GM21526 (cell line): ENCODE data around the gene SLCO3A1.

Source experiments
- ATAC-seq: cut with Tn5 transposase; IDR thresholded peaks from one replicate; pipeline ENCODE4 v1.9.1; 2021; ENCODE audit warnings: moderate library complexity; ENCODE audit not compliant: unreplicated experiment, low FRiP score

SLCO3A1 gene

DNA sequence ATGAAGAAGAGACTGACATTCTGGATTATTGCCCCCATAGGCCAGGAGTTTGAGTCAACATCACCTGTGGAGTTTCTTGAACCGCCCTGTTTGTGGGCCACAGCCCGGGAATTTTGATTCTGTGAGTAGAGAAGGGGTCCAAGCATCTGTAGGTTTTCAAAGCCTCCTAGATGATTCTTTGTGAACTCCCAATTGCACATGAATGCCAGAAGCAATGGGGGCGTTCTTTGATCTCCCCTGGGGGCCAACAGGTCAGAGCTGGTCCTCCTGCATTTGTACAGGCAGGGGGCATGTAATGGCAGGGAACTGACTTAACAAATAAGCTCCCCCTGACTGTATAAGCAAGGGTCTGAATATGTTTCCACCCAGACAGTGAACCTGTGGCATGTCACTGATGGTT, 260.3 kb downstream of the SLCO3A1 start:
- no peak for ATAC-seq

DNA sequence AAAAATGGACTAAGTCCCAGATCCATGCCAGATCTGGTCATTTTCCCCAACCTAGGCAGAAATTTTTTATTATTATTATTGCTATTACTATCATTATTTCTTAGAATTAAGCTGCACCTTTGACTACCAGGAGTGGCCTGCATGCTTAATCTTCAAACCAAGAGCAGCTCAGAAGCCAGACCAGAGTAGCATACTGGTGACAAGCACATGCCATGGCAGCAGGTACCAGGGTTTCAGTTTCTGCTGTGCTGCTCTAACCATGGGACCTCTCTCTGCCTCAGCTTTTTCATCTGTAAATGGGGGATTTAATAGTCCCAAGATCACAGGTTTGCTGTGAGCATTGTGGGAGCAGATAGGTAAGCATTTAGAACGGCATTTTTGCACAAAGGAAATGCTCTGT, 262.3 kb downstream of the SLCO3A1 start:
- no peak for ATAC-seq

GRCh38 chr15:92116330-92116729, 262.8 kb downstream of the SLCO3A1 start:
- ATAC-seq, result no peak

DNA sequence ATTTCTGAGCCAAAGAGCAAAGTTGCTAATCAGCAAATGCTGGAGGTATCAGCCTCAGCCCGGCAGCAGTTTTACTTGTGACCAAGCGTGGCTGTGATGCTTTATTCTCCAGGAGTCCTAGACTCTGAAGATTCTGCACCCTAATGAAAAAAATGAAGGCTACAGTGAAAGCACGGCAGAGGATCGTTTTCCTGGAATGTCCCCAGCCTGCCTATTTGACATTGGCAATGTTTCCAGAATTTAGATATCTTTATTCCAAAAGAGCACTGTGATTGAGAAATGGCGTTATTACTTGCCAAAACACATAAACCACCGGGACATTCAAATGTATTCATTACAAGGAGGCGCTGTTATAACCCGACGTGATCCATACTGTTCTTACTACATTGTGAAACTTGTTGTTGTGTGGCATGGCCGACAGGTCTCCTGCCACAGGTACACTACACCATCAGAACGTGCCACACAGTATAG, 263.8 kb downstream of the SLCO3A1 start:
- no peak for ATAC-seq

GRCh38 chr15:92118162-92118935, 264.8 kb downstream of the SLCO3A1 start:
- no peak for ATAC-seq

DNA sequence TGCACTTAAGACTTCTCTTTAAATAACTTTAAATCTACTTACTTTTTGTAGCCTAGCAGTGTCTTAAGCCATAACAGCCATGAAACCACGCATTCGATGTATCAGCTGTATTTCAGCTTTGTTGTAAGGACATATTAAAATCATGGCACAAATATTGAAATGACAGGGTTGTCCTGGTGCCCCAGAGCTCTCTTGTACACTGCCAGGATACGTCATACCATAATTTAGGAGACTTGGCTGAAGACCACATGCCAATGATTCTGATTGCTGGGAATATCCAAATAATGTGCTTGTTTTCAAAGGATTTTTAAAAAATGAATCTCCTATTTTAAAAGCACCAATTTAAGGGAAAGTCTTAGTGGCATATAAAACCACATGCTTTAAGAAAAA, 265.4 kb downstream of the SLCO3A1 start:
- ATAC-seq, result no peak

DNA sequence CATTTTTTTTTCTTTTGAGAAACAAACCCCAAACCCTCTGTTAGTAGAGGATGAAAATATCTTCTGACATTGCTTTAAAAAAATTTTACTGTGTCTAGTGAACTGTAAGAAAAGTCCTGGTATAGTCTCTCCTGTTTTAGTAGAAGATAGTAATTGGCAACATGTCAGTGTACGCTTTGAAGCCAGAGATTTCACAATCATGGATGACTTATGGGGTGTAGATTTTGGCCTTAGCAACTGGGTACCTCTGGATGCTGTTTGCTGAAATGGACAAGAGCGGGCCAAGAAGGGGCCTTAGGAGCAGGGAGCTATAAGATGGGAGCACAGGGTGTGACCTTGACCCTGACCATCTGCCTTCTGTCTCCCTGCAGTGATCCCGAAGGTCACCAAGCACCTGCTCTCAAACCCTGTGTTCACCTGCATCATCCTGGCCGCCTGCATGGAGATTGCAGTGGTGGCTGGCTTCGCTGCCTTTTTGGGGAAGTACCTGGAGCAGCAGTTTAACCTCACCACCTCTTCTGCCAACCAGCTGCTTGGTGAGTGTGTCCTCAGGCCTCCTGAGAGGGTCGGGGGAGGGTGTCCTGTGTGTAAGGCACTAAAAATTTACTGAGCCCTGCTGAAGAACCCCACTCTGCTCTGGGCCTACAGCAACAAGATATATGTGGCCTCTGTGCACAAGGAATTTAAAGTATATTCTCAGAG, 266.7 kb downstream of the SLCO3A1 start:
- ATAC-seq, result no peak

- no peak for ATAC-seq
Measured at GRCh38 chr15:92121047-92121446, 267.5 kb downstream of the SLCO3A1 start.

- ATAC-seq, result no peak
Measured at GRCh38 chr15:92122259-92122658, 268.8 kb downstream of the SLCO3A1 start.

GRCh38 chr15:92123962-92124656, 270.6 kb downstream of the SLCO3A1 start:
- ATAC-seq, result no peak

DNA sequence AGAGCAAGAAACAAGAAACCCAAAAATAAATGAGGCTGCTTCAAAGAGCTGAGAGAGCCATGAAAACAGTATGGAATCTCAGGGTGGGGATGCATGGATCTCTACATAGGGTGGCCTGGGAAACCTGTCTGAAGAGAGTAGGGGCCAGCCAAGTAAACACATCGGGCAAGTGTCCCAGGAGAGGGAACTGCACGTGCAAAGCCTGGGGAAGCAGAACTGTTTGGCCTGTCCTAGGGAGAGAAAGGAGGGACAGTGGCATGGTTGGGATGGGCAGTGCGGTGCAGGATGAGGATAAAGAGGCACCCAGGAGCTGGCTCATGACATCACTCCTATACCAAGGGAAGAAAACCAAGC, 271.1 kb downstream of the SLCO3A1 start:
- ATAC-seq, result no peak

DNA sequence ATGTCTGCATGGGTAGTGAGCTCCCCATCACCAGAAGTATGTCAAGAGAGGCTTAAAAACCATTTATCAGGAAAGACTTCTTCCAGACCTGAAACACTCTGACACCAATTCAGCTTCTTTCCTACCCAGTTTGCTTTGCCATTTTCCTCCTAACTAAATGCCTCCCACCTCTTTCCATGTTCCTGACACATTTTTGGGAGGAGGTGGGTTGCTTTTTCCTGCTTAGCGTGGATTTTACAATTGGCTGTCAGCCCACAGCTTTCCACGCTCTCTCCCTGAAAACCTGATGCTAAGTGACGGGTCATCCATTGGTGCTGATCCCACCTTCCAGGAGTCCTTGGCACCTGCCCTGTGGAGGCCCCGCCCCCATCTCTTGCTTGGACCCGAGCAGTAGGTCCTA, 275.3 kb downstream of the SLCO3A1 start:
- ATAC-seq, result no peak

GRCh38 chr15:92130244-92130643, 276.7 kb downstream of the SLCO3A1 start:
- ATAC-seq, result no peak

DNA sequence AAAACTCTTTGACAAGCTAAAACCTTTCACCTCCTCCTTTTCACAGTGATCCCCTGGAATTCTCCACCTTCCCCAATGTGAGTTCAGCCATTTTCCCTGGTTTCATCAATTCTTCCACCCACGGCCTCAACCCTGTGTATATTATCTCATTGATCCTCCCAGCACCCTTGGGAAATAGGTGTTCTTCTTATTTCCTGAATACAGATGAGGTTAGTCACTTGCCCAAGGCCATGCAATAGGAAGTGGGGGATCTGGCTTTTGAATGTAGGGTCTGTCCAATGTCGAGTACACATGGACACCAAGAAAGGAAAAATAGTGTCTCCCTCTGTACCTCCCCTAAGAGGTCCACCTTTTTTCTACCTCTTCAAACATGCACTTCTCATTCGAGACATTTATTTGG, 277.4 kb downstream of the SLCO3A1 start:
- ATAC-seq, result no peak

GRCh38 chr15:92132982-92133755, 279.7 kb downstream of the SLCO3A1 start:
- ATAC-seq, result no peak

GRCh38 chr15:92140796-92141195, 287.3 kb downstream of the SLCO3A1 start:
- ATAC-seq, result no peak

- no peak for ATAC-seq
Measured at GRCh38 chr15:92141607-92142006, 288.1 kb downstream of the SLCO3A1 start.

DNA sequence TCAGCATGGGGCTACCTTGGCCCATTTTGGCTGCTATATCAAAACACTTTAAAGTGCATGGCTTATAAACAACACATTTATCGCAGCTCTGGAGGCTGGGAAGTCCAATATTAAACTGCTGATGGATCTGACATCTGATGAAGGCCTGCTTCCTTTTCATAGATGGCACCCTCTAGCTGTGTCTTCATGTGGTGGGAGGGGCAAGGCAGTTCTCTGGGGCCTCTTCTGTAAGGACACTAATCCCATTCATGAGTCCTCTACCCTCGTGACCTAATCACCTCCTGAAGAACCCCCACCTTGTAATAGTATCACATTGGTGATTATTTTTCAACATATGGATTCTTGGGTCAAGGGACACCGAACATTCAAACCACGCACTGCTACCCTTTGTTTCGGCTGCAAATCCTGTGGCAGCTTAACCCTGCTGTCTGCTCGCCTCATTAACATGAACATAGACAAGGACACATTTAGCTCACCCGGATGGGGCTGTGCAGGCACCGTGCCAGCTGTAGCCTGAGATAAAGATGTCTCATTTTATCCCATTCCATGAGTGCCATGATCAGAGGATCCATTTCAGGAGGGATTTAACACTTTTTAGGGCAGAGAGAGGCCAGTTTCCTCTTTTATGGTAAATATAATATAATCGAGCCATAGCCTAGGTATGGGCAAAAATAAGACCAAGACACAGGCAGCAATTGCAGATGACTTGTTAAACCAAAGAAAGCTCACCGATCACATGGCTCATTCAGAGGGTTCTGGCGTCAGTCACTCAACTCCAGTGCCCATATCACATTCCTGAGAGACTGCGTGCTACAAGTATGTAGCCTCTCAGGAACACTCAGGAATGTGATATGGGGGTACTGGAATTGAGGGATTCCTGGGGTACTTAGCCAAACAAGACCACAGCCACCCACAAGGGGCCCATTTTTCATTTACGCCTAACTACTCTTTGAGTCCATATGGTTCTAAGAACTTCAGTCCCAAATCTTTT, 289.0 kb downstream of the SLCO3A1 start:
- no peak for ATAC-seq

DNA sequence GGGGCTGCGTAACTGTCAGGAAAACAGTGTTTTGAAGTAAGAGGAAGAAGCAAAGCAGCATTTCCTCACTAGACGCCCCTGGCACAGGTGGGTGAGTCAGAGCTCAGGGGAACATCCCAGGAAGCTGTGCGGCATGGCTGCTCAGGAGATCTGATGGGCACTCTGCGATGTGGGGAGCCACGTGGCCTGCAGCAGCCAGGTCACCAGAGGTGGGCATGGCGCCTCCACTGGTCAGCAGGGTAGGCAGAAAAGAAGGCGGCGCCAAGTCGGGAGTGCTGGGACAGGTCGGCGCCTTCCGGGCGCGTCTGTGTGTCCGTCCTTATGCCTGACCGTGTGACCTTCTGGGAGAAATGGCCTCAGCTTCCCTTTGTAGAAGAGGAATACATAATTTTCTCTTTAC, 290.3 kb downstream of the SLCO3A1 start:
- no peak for ATAC-seq
